G401 (cell line): ENCODE measurements around the gene RHOB. TPM values are rescaled to one million over a fixed set of nuclear protein-coding genes. Genes with fewer than 3 reads are reported as not detected.

Experiments used
- DNase-seq: peaks from one replicate; pipeline ENCODE4 v3.0.0-alpha.2; 2015; ENCODE audit warnings: low spot score
- in situ Hi-C: cut with HindIII; loops from 2 replicates; pipeline ENCODE4 v1.10.0; 2016; ENCODE audit warnings: low sequenced_read_pairs, mixed read lengths
- total RNA-seq: library from RNA; depleted of rRNA; stranded (reverse); fragments of >200 nt; shearing (Covaris generic); gene quantifications from 2 replicates; pipeline ENCODE4 v1.2.3, GENCODE V29; 2014

RHOB gene
- total RNA-seq, 1 experiment from 2014 or later, result 317 TPM

DNA sequence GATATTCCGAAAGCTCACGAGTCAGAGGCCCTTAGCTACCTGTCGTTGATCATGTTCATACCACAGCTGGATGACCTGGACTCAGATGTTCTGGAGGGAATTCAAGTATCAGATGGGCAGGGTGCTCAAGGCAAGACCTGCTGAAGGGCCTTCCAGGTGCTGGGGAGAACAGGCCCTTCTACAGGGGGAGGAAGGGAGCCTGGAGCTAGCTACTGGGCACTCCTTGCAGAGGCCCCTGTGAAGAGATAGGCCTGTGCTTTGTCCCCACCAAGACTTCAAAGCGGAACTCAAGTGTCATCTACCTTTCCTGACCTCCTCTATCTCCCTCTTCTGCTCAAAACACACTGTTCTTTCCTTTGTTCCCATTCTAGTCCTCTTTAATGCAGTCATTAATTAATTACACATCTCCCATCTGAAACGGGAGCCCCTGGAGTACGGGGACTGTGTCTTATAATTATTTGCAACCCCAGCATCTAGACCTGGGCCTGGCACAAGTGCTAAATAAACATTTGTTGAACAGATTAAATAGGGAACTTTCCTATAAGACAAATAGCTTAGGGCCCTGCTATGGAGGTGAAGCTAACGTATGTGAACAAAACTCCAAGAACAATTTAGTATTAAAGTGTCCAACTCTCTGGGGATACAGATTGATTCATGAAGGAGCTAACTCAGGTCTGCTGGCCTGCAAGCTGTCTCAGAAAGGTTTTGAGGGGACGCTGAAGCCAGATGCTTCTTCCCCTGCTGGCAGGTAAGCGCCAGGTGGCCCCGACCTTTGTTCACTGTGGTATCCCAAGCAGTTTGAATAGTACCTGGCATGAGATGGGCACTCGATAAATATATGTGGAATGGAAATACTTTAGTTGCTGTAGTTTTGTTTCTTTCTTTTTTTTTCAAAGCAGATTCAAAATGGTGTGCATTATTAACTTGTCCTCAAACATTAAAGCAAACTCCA lies 22.0 kb downstream of the RHOB start:
- in situ Hi-C loops, result no loop called here
- no peak for DNase-seq

DNA sequence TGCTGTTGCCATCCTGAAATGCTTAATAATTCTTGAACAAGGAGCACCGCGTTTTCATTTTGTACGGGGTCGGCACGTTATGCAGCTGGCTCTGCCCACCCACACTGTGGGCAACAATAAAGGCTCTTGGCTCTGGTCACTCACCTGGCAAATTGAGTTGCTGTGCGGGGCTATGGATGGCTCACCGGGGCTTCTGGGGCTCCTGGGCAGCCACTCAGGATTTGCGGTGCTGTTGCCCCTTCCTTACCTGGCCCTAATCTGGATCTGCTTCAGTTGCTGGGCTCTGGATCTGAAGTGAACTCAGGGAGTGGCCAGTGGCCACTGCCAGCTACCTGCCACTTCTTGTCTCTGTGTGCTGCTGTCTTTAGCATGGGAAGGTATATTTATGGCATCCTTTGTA lies 22.7 kb downstream of the RHOB start:
- in situ Hi-C loops, result no loop called here
- no peak for DNase-seq

DNA sequence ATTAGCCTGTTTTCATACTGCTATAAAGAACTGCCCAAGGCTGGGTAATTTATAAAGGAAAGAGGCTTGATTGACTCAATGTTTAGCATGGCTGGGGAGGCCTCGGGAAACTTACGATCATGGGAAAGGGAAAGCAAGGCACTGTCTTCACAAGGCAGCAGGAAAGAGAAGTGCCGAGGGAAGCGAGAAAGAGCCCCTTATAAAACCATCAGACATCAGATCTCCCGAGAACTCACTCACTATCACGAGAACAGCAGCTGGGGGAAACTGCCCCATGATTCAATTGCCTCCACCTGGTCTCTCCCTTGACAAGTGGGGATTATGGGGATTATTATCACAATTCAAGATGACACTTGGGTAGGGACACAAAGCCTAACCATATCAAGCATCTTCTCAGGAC lies 23.3 kb downstream of the RHOB start:
- no peak for DNase-seq
- in situ Hi-C loops, result no loop called here

DNA sequence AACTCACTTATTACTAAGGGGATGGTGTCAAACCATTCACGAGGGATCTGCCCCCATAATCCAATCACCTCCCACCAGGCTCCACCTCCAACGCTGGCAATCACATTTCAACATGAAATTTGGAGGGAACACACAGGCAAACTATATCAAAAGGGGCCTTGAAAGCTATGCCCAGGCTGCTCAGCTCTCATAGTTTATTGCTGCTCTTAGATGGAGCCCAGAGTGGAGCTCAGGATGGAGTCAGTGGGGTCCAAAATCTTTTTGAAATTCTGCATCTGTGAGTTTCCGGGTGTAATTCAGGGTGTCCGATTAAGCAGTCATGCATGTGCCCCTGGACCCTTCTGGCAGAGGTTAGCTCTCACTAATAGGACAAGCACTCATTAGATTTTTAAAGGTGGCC lies 24.3 kb downstream of the RHOB start:
- in situ Hi-C loops, result no loop called here
- DNase-seq, result no peak

DNA sequence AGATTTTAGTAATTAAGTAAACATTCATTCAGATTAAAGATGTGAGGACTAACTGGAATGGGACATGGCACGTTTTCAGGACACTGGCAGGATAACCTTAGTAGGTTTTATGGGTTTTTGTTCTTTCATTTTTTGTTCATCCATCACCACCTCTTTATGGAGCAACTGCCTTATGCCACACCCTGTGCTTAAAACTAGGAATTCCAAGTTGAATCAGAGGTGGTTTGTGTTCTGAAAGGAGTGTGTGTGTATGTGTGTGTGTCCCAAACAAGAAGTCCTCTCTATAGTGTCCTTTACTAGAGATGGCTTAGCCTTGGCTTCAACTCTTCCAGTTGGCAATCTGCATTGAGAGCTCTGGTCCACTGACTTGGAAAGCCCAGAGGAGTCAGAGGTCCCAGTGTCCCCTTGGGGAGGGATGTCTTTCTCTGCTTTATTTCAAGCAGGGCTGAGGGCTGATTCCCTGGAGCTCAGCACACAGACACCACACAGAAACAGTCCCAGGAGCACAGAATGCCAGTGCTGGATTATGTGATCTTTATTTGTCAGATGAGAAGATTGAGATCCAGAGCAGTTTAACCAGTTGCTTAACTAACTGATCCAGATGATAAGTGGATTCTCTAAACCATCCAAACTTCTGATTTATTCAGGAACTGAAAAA lies 25.2 kb downstream of the RHOB start:
- in situ Hi-C loops, result no loop called here
- DNase-seq, result no peak

DNA sequence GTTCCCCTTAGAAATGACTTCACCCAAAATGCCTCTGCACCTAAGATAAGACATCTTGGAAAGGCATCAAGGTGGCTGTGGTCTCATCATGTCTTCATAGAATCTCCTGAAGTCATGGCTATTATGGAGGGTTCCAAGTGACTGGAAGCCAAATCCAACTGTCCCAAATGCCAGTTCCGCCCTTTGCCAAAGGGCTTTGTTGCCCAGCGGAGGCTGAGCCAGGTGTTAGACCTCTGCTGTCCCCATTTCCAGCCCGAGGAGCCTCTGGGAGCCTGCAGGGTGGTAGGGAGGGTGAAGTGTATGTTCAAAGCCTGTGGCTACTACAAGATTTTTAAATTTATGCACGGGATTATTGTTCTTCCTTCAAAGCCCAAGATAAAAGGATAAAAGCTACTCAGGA lies 25.7 kb downstream of the RHOB start:
- in situ Hi-C loops, result no loop called here
- no peak for DNase-seq

DNA sequence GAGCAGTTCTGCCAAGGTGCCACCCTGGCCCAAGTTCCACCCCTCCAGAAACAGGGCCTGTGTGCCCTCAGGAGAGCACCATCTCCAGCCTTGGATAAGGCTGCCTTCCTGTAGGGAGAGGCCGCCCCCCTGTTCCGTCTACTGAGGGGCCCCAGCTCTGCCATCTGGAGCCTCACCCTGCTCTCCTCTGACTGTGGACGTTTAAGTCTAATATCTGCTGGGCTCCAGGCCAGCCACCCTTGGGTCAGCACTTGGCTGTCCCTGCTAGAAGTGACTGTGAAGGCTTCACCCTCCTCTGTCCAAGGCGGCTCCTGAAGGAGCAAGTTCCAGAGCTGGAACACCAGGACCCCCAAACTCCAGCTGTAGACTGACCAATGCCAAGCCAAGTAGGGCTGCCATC lies 26.3 kb downstream of the RHOB start:
- no peak for DNase-seq
- in situ Hi-C loops, result no loop called here

DNA sequence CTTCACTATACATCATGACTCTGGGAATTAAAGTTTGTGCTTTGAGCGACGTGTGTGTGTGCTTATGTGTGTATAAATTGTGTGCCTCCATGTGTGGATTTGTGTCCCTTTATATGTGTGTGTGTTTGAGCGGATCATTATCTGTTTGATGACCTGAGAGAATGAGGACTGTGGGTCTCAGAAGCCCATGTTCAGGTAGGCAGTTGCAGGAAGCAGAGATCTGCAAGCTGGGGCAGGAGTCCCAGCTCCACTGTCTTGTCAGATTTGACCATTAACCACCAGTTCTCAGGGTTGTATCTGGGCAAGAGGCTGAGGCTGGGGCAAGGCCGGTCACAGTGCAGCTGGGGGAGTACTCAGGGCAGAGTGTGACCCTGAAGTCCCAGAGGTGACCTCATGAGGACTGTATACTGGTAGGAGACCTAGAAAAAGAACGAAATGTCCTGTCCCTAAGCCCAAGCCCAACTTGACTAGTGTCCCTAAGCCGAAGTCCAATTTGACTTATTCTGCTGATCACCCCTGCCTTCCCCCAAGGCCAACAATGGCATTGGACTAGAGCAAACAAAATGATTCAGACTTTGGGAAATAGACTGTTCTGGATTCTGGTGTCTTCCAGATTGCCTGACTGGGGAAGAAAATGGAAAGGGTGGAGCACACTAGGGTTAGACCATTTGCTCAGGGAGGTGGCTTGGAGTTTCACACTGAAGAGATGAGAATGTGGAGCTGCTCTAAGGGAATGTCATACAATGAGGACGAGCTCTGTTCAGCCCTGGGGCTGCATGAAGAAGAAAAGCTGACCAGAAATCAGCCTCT lies 28.1 kb downstream of the RHOB start:
- in situ Hi-C loops, result no loop called here
- no peak for DNase-seq

DNA sequence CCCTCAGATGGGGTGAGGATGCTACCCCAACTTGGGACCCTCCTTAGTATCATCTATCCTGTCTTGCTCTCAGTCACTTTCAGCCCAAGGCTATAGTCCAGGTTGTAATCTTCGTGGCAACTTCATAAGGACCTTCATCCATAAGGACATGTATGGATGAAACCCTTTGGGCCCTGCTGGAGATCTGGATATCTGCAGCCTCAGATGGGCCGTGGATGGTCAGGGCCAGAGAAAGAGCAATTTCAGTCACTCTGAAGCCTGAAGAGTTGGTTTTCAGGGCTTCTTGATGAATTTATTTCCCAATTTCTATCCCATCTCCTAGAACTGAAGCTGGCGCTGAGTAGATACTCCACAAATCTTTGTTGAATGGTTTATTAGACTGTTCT lies 28.7 kb downstream of the RHOB start:
- no peak for DNase-seq
- in situ Hi-C loops, result no loop called here

DNA sequence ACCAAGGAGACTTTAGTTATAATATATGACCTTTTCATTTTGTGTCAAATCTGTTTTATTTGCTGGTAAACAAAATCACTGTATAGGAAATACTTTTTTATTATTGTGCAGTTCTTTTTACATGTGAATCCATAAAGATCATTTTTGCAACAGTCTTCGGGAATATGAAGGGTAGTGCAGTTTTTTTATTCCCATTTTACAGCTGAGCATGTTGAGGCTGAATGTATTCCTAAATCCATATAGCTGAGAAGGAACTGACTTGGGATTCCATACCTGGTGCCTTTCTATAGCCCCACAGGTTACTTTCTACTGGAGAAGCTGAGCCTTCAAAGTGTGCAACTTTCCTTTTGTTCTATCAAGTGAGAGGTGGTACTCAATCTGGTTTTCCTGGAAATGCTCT lies 29.6 kb downstream of the RHOB start:
- DNase-seq, result no peak
- in situ Hi-C loops, result no loop called here

DNA sequence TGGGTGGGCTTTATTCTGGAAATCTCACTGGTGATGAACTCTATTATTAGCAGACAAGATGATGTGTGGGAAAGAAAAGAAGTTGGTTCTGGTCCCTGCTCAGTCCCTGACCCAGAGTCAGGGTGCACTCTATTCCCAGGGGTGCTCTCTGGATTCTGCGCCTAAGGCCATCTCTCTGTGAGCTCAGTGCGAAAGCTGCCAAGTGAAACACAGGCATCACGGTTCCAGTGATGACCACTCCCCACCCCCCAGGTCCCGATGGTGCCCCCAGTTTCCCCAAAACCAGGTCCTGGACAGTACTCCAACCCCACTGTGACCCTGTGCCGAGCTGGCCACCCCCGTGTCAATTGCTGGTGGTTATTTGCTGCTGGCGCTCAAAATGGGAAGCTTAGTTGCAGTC lies 30.1 kb downstream of the RHOB start:
- in situ Hi-C loops, result no loop called here
- DNase-seq, result no peak

DNA sequence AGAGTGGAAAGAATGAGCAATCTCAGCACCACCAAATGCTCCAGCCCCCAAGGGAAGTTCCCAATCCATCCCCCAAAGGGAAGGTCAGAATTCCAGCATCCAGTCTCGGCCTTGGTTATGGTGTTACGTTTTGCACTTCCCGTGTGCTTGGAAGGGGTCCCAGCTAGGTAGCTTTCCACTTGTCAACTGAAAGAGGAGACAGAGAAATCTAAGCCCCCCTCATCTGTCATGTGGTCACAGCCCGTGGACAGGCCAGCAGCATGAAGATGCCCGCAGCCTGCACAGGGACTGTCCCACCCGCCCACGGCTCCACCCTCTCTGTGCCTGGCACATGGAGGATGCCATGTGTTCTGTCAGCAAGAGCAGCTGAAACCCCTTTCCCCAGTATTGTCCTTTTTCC lies 32.1 kb downstream of the RHOB start:
- no peak for DNase-seq
- in situ Hi-C loops, result no loop called here

DNA sequence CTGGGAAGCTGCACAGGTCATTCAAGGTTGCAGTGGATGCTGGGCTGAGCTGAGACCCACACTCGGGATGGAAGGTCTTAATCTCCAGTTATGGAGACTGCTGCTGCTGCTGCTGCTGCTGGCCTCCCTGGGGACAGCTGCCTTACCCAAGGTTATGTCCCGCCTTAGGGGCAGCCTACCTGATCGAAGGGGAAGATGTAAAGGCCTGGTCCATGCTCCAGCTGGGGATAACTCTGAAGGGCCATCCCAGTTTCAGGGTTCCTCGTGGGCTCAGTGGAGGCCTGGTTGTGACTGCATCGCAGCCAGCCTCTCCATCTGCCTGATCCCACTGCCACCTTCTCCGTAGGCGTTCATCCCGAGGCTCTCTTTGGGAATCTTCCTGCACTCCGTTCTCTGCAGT lies 33.0 kb downstream of the RHOB start:
- in situ Hi-C loops, result no loop called here
- no peak for DNase-seq

DNA sequence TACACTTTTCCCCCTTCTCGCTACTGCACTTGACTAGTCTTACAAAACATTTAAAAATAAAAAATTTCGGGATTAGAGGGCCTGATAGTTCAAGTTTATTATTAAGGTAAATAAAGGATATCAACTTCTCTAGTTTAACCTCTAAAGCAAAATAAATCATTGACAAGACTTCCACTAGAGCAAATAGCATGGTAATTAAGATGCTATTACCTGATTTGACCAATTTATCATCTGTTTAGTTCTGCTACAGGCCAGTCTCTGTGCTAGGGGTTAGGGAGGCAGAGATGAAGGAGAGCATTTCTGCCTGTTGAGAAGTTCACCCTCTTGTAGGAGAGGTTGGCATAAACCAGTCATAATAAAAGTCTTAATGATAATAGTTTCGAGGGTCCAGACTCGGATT lies 34.0 kb downstream of the RHOB start:
- no peak for DNase-seq
- in situ Hi-C loops, result no loop called here

DNA sequence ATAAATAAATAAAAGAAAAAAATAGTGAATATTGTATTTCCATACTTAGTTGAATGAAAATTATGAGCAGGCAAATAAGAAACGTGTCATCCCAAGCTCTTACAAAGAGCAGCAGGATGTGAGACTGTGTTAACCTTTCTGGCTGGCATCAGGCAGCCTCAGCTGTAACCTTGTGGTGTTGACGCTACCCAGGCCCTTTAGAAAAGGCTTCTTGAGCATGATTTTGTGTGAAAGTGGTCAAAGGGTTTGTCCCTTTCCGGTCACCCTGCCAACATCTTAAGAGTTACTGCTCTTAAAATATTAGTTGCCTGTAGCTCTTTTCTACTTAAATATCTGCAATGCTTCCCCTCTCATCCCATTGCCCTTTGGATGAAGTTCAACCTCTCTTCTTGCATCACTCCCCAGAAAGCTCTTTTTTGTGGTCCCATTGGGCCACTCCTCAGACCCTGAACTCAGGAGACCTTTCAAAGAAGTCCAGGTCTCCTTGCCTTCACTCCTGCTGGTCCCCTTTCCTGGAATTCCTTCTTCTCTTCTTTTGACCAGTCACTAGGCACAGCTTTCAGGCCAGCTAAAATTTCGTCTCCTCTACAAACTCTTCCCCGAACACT lies 35.0 kb downstream of the RHOB start:
- no peak for DNase-seq

DNA sequence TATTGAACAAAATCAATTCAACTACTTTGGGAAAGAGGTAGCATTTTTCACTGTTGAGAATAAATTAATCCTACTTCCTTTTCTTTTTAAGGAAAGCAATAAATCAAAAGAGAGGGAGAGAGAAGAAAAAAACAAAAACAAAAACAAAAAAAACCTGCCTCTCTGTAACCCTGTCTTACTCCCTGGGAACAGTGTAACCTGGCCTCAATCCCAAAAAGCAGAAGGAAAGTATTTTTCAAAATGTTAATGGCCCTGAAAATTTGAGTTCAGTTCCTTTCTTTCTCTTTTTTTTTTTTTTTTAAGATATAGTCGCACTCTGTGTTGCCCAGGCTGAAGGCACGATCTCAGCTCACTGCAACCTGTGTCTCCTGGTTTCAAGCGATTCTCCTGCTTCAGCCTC lies 35.9 kb downstream of the RHOB start:
- no peak for DNase-seq
- in situ Hi-C loops, result no loop called here

More for the DNA sequence above, 35.0 kb downstream of the RHOB start:
- in situ Hi-C loops, result no loop called here

DNA sequence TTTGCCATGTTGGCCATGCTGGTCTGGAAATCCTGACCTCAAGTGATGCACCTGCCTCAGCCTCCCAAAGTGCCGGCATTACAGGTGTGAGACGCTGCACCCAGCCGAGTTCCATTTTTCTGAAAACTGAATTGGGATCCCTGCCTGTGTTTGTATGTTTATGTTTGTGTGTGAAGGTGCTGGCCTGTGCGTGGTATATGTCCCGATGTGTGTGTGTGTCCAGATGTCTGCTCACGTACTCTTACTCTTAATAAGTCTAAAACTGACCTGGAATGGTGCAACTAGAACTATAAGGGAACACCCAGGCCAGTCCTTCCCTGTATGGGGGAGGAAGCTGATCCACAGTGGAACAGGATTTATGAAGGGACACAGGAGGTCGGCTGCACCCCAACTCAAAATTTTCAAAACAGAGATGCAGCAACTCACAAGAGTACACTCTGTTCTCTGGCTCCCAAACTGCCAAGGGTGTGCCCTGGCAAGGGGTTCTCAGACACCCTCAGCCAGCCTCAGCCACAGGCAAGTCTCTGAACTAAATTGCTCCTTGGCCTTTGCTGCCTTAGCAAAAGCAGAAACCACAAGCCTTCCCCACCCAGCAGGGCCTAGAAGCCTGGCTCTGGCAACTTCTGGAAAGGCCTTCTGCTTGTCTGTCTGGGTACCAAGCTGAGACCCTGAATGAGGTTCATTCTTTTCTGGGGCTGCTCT lies 36.5 kb downstream of the RHOB start:
- in situ Hi-C loops, result no loop called here

DNA sequence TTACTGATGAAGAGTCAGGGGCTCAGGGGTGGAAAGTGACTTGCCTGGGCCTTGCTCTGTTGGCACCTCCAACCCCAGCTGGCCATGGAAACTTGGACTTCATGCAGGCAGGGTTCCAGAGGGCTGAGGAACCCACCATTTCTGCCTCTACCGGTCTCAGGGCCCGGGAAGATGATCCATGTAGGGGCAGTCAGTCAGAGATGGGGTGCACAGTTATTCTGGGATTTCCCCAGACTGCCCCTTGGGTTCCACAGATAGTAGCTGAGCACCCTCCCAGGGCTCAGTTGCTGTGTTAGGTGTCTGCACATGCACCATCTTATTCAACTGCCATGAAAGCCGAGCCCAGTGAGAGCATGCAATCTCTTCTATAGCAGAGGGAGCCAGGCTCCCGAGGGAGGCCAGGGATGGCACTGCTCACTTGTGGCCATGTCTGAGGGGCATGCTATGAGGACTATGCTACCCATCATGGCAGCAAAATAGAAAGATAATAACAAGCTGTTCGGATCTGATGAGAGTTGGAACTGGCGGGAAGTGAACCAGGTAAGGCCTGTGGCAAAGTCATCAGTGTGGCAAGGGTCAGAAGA lies 37.3 kb downstream of the RHOB start:
- no peak for DNase-seq
- in situ Hi-C loops, result no loop called here

More for the DNA sequence above, 36.5 kb downstream of the RHOB start:
- peak; percentile 27 for DNase-seq
